ENCODE measurements around the gene RPS14.
A peak's percentile ranks its signal among the peaks of the same experiment; 100 is the strongest.
"Not testable (repeated sequence)": the region's sequence is repeated elsewhere in the genome, so short reads cannot be mapped to it uniquely, and the experiment has no call there.

Gene RPS14

DNA sequence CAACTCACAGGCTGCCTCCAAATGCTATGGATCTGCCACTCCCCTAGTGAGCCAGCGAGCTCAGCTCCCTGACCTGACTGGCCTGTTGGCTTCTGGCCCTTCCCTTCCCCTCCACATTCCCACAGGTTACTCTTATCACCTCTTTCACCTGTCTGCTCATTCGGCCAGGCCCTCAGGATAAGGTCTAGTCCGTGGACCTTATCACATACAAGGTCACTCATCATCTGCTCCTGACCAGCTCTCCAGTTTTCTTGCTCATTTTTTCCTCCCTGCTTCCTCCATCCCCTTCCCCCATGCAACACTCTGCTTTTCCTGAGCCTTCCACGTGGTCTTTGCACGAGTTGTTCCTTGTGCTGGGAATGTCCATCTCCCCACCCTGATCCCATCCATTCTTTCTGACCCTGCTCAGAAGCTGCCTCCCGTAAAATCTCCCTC lies 32.5 kb upstream of the RPS14 start:
- in situ Hi-C loops (cut with HindIII; ENCODE audit: low sequenced_read_pairs) = no loop called here
- DNase-seq (ENCODE audit: low read depth, low spot score) = no peak
- H3K4me3 ChIP-seq (ENCODE audit: low read depth, low read length) = no peak overlapping the region

DNA sequence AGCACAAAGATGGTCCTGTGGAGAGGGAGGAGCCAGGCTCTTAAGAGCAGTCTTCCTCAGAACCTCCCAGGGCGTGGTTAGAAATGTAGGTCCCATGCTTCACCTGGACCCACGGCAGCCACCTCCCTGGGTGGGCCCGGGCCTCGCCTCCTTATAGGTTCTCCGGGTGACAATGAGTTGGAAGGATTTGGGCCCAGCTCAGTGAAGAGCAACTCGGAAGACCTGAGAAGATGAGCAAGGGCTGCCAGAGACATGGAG lies 32.1 kb upstream of the RPS14 start:
- in situ Hi-C loops (cut with HindIII; ENCODE audit: low sequenced_read_pairs) = no loop called here
- TF ChIP-seq, protein P1, sequence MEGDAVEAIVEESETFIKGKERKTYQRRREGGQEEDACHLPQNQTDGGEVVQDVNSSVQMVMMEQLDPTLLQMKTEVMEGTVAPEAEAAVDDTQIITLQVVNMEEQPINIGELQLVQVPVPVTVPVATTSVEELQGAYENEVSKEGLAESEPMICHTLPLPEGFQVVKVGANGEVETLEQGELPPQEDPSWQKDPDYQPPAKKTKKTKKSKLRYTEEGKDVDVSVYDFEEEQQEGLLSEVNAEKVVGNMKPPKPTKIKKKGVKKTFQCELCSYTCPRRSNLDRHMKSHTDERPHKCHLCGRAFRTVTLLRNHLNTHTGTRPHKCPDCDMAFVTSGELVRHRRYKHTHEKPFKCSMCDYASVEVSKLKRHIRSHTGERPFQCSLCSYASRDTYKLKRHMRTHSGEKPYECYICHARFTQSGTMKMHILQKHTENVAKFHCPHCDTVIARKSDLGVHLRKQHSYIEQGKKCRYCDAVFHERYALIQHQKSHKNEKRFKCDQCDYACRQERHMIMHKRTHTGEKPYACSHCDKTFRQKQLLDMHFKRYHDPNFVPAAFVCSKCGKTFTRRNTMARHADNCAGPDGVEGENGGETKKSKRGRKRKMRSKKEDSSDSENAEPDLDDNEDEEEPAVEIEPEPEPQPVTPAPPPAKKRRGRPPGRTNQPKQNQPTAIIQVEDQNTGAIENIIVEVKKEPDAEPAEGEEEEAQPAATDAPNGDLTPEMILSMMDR (IDR thresholded peaks at IDR 0.05; ENCODE audit: low read depth, low read length) = no peak
- DNase-seq (ENCODE audit: low read depth, low spot score) = no peak

More for the DNA sequence above, 32.5 kb upstream of the RPS14 start:
- TF ChIP-seq, protein P1 (IDR thresholded peaks at IDR 0.05; ENCODE audit: low read depth, low read length) = no peak

DNA sequence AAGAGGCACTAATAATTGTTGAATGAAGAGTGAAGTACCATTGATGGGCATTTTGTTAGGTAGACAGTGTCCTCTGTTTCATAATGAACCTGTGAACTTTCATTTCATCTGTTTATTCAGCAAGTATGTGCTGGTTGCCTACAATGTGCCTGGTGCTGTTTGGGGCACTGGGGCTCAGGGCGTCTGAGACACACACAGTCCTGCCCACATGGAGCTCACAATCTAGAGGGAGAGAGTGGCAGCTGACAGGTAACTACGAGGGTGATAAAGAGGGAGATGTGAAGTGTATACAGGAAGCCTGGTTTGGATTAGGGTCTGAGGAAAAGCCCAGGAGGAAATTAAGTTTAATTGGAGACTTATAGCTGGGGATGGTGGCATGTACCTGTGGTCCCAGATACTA lies 29.9 kb upstream of the RPS14 start:
- H3K4me3 ChIP-seq (ENCODE audit: low read depth, low read length) = no peak overlapping the region
- TF ChIP-seq, protein P1 (IDR thresholded peaks at IDR 0.05; ENCODE audit: low read depth, low read length) = no peak
- no peak for DNase-seq (ENCODE audit: low read depth, low spot score)
- in situ Hi-C loops (cut with HindIII; ENCODE audit: low sequenced_read_pairs) = no loop called here

More for the DNA sequence above, 32.1 kb upstream of the RPS14 start:
- no peak overlapping the region for H3K4me3 ChIP-seq (ENCODE audit: low read depth, low read length)

DNA sequence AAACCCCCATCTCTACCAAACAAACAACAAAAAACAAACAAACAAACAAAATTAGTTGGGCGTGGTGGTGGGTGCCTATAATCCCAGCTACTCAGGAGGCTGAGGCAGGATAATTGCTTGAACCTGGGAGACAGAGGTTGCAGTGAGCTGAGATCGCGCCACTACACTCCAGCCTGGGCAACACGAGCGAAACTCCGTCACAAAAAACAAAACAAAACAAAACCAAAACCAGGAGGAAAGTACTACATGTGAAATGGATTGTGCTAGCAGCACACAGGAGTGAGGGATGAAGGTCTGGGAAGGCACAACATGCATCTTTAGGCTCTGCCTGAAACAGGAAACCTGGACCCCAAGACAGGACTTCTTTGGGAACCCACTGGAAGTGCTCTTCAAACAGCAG lies 27.0 kb upstream of the RPS14 start:
- H3K4me3 ChIP-seq (ENCODE audit: low read depth, low read length); DNase-seq (ENCODE audit: low read depth, low spot score); in situ Hi-C loops (cut with HindIII; ENCODE audit: low sequenced_read_pairs): not testable (repeated sequence)

DNA sequence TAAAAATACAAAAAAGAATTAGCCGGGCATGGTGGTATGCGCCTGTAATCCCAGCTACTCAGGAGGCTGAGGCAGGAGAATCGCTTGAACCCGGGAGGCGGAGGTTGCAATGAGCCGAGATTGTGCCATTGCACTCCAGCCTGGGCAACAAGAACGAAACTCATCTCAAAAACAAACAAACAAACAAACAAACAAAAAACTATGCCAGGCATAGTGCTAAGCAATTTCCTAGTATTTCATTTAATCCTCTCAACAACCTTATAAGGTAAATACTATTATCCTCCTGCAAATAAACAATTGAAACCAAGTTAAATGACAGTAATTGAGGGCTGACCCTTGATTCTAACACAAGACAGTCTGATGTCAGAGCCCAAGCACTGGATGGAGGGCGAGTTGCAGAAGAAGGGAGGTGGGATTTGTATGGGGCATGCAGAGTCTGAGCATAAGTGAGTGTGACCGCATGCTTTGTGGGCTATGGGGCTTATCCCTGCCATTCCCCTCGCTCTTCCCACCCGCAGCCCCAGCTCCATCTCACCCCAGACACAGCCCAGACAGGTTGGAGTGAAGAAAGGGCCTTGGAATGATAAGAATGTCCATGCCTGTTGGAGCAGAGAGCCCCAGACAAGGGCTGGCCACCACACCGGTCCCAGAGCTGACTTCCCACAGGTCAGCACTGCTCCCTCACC lies 24.3 kb upstream of the RPS14 start:
- DNase-seq (ENCODE audit: low read depth, low spot score) = peak; percentile 81
- in situ Hi-C loops (cut with HindIII; ENCODE audit: low sequenced_read_pairs) = no loop called here
- H3K4me3 ChIP-seq (ENCODE audit: low read depth, low read length) = no peak overlapping the region
- TF ChIP-seq, protein P1 (IDR thresholded peaks at IDR 0.05; ENCODE audit: low read depth, low read length) = no peak

DNA sequence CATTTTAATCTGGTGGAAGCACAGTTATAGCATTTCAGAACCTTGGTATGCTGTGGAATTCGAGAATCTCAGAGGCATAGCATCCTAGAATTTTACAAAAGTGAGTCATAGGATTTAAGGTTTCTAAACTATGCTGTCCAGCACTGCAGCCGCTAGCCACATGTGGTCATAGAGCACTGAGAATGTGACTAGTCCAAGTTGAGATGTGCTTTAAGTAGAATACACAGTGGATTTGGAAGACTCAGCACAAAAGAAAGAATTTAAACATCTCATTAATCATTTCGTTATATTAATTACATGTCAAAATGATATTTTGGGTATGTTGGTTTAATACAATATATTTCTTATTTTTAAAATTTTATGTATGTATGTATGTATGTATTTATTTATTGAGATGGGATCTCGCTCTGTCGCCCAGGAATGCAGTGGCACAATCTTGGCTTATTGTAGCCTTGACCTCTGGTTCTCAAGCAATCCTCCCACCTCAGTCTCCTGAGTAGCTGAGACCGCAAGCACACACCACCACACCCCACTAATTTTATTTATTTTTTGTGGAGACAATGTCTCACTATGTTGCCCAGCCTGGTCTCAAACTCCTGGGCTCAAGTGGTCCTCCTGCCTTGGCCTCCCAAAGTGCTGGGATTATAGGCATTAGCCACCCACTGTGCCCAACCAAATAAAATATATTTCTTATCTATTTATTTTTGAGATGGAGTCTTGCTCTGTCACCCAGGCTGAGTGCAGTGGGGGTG lies 20.4 kb upstream of the RPS14 start:
- TF ChIP-seq, protein P1 (IDR thresholded peaks at IDR 0.05; ENCODE audit: low read depth, low read length) = no peak
- in situ Hi-C loops (cut with HindIII; ENCODE audit: low sequenced_read_pairs) = no loop called here
- peak; percentile 97 for DNase-seq (ENCODE audit: low read depth, low spot score)
- no peak overlapping the region for H3K4me3 ChIP-seq (ENCODE audit: low read depth, low read length)

DNA sequence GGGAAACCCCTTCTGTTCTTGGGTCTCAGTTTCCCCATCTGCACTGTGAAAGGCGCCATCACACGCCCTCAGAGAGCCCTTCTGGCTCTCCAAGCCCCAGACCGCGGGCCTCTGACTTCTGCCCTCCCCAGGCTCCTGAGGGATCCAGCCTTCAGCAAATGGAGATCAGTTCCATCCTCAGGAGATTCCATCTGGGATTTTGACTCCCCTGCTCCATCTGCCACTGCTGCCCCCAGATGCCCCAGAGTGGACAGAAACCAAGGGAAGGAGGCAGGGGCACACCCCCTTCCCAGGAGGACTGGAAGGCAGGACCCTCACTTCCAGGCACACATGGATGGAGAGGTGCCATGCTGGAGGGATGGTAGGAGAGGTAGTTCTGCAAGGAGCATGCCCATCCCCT lies 18.7 kb upstream of the RPS14 start:
- H3K4me3 ChIP-seq (ENCODE audit: low read depth, low read length) = no peak overlapping the region
- in situ Hi-C loops (cut with HindIII; ENCODE audit: low sequenced_read_pairs) = no loop called here
- TF ChIP-seq, protein P1 (IDR thresholded peaks at IDR 0.05; ENCODE audit: low read depth, low read length) = no peak
- no peak for DNase-seq (ENCODE audit: low read depth, low spot score)
